Mesodermal cell (in vitro differentiated cells): ENCODE results near the gene ERRFI1.

ENCODE experiments used
- H3K27ac ChIP-seq: 2 replicates; pipeline ENCODE4 v1.7.0; 2013; ENCODE audit warnings: mild to moderate bottlenecking, low read depth, low read length, moderate library complexity; ENCODE audit not compliant: severe bottlenecking
- H3K36me3 ChIP-seq: 2 replicates; pipeline ENCODE4 v1.7.1; 2013; ENCODE audit warnings: mild to moderate bottlenecking, low read length, moderate library complexity; ENCODE audit not compliant: control insufficient read depth, insufficient read depth
- H3K4me1 ChIP-seq: one replicate; pipeline ENCODE4 v1.7.1; 2013; ENCODE audit warnings: mild to moderate bottlenecking, low read length; ENCODE audit not compliant: insufficient read depth, control insufficient read depth, poor library complexity, severe bottlenecking
- H3K4me3 ChIP-seq: 2 replicates; pipeline ENCODE4 v1.7.0; 2013; ENCODE audit warnings: low read length, control low read depth, mild to moderate bottlenecking; ENCODE audit not compliant: insufficient read depth, poor library complexity, severe bottlenecking; ENCODE audit errors: extremely low read depth
- H3K9me3 ChIP-seq: 2 replicates; pipeline ENCODE4 v1.7.1; 2013; ENCODE audit warnings: mild to moderate bottlenecking, low read length, moderate library complexity; ENCODE audit not compliant: control insufficient read depth
- WGBS, 2 experiments: methylation state at CpG; one replicate each; pipeline ENCODE4 v1.1.5; 2013; ENCODE audit warnings: missing lambda C conversion rate in 2 of 2; ENCODE audit not compliant: insufficient coverage in 2 of 2; 5-methylcytosine and 5-hydroxymethylcytosine counted together

ERRFI1 gene

DNA sequence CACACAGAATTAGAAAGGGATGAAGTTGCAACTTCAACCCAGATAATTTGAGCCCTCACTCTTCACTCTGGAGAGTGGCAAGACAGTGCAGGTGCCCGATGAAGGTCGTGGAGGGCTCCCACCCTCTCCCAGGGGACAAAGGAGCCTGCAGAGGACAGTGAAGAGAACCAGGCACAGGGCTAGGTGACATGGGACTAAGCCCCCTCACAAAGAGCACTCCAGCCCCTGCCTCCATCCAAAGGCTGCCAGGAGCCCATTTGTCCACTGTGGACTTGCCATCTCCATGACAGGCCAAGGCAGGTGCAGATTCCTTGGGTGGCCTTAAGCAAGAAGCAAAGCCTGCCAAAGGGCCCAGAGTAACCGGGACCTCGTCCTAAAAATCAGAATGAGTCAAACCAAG is 15.1 kb downstream of the ERRFI1 start:
- H3K36me3 ChIP-seq, result peaks cover 63% of the 10 kb centered on the region
- no peak overlapping the region for H3K27ac ChIP-seq
- 98 to 100% methylated on average over 2 to 4 of the region's 4 CpGs for WGBS, 2 experiments
- peaks cover 22% of the 10 kb centered on the region for H3K4me1 ChIP-seq
- H3K9me3 ChIP-seq, result no peaks in the 10 kb centered on the region
- H3K4me3 ChIP-seq, result no peak overlapping the region

DNA sequence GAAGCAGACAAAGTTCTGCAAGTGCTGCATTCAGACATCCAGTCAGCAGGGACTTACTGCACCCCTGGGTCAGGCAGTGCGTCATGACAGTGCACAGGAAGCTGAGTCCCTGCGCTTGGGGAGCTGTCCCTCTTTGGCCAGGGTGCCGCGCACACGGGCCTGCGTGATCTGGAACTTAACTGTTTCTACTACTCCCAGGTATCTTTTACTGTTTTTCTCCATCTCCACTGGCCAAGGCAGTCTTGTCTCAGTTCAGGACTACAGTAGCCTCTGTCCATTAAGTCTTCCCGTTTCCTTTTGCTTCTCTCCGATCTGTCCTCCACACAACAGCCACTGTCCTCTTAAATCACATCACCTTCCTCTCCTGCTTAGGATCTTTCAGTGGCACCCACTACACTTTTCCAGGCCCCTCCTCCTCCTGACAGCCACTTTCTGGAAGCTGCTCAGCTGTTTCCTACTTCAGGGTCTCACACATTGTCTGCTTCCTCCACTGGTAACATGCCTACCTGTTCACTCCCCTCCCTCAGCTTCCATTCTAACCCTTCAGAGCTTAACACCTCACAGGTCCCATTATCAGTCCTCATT is 15.9 kb downstream of the ERRFI1 start:
- peaks cover 22% of the 10 kb centered on the region for H3K4me1 ChIP-seq

DNA sequence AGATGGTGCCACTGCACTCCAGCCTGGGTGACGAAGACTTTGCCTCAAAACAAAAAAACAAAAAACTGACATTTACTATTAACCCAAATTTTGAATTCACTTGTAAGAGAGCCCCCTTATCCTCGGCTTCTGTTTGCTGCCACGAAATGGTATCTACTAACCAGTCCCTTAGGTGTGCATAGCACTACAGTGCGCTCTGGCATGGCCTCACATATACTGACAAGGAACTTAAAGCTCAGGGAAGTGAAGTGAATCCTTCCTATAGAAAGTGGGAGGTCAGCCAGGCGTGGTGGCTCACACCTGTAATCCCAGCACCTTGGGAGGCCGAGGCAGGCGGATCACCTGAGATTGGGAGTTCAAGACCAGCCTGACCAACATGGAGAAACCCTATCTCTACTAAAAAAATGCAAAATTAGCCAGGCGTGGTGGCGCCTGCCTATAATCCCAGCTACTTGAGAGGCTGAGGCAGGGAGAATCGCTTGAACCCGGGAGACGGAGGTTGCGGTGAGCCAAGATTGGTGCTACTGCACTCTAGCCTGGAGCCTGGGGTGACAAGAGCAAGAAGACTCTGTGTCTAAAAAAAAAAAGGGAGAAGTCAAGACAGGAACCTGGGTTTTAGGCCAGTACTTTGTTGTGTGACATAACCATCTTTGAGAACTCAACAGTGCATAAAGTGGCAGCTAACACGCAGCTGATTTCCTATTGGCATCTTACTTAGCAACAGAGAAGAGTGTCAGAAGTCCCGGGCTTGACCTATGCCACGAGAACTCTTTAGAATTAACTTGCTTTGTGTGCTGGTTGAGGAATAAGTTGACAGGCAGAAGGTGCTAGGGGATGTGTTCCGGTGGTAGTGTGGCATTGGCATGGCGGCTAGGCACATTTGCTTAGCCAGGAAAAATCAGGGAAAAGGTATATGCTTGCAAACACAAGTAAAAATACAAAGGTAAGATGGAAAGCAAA is 16.8 kb downstream of the ERRFI1 start:
- peaks cover 24% of the 10 kb centered on the region for H3K4me1 ChIP-seq
- H3K27ac ChIP-seq, result no peak overlapping the region
- H3K9me3 ChIP-seq, result no peaks in the 10 kb centered on the region
- 91 to 99% methylated on average over 14 to 18 of the region's 18 CpGs for WGBS, 2 experiments
- H3K4me3 ChIP-seq, result no peak overlapping the region
- peaks cover 55% of the 10 kb centered on the region for H3K36me3 ChIP-seq

More for the DNA sequence above, 15.9 kb downstream of the ERRFI1 start:
- Histone ChIP-seq H3K4me3 (no peak overlapping the region), H3K27ac (no peak overlapping the region), H3K9me3 (no peaks in the 10 kb centered on the region), H3K36me3 (peaks cover 61% of the 10 kb centered on the region)
- WGBS, 2 experiments, result 95 to 98% methylated on average over 8 of the region's 8 CpGs

DNA sequence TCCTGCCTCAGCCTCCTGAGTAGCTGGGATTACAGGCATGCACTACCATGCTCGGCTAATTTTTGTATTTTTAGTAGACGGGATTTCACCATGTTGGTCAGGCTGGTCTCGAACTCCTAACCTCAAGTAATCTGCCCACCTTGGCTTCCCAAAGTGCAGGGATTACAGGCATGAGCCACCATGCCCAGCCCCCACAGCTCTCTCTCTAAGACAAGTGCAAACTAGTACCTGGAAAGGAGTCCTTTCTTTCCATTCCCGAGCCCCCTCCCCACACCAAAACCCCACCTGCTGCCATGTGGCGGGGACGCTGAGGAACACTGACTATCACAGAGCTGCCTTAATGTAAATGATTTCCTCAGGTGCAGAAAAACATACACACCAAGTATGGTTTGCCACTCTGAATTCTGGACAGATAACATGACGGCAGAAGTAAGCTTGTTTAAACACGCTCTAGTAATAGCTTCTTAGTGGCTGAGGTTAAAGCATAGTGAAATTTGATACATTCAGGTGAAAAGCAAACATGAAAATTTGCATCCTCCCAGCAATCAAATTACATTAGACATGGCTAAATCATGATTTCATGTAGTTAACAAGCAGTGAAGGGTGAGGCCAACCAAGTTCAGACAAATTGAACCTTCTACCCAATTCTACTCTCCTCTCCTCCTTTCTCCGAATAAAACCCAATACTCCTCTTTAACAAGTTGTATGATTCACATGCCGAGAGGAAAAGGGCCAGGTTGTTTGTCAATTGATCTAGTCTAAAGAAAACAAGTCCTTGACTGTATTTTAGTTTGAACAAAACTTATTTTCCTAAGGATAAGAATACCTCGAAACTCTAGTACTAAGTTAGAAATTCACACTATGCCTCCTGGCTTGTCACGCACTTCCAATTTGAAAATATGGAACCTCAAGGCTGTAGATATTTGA is 19.8 kb downstream of the ERRFI1 start:
- Histone ChIP-seq H3K4me1 (peaks cover 30% of the 10 kb centered on the region), H3K36me3 (peaks cover 30% of the 10 kb centered on the region), H3K4me3 (no peak overlapping the region), H3K27ac (peak overlapping the region; percentile 98), H3K9me3 (no peaks in the 10 kb centered on the region)
- WGBS, 2 experiments, result 92 to 94% methylated on average over 6 of the region's 12 CpGs

GRCh38 chr1:8004803-8005573 is 21.1 kb downstream of the ERRFI1 start:
- H3K4me1 ChIP-seq, result peaks cover 30% of the 10 kb centered on the region
- 72 to 80% methylated on average over 14 to 15 of the region's 17 CpGs for WGBS, 2 experiments
- H3K4me3 ChIP-seq, result no peak overlapping the region

GRCh38 chr1:8004113-8004802 is 21.9 kb downstream of the ERRFI1 start:
- H3K4me1 ChIP-seq, result peaks cover 30% of the 10 kb centered on the region
- H3K27ac ChIP-seq, result peak overlapping the region; percentile 98
- H3K36me3 ChIP-seq, result peaks cover 10% of the 10 kb centered on the region
- no peak overlapping the region for H3K4me3 ChIP-seq
- no peaks in the 10 kb centered on the region for H3K9me3 ChIP-seq
- WGBS, 2 experiments, result 82 to 90% methylated on average over 12 to 15 of the region's 18 CpGs

More at GRCh38 chr1:8004803-8005573, 21.1 kb downstream of the ERRFI1 start:
- Histone ChIP-seq H3K27ac (peak overlapping the region; percentile 98), H3K36me3 (peaks cover 17% of the 10 kb centered on the region), H3K9me3 (no peaks in the 10 kb centered on the region)

- H3K36me3 ChIP-seq, result peaks cover 4% of the 10 kb centered on the region
- no peak overlapping the region for H3K4me3 ChIP-seq
These were observed 22.5 kb downstream of the ERRFI1 start for GRCh38 chr1:8003438-8004112.

DNA sequence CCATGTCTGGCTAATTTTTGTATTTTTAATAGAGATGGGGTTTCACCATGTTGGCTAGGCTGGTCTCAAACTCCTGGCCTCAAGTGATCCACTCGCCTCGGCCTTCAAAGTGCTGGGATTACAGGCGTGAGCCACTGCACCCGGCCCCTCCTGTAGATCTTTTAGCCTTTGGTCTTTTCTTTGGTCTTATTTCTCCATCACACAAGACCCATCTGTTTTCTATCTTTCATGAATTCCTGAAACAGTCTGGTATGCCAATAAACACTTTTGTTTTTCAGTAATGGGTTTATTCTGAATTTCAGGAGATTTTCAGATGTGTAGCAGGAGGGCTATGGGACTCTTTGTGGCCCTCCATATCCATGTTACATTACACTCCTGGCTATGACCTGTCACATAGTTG is 23.2 kb downstream of the ERRFI1 start:
- WGBS, 2 experiments, result 79 to 100% methylated on average over 4 of the region's 4 CpGs
- Histone ChIP-seq H3K4me1 (peaks cover 30% of the 10 kb centered on the region), H3K4me3 (no peak overlapping the region), H3K36me3 (peaks cover 3% of the 10 kb centered on the region), H3K27ac (peak overlapping the region; percentile 10), H3K9me3 (no peaks in the 10 kb centered on the region)

More at GRCh38 chr1:8003438-8004112, 22.5 kb downstream of the ERRFI1 start:
- 92% methylated on average over 2 of the region's 6 CpGs; no CpG with 5 or more reads in 1 of the 2 experiments for WGBS, 2 experiments
- Histone ChIP-seq H3K27ac (peak overlapping the region; percentile 98), H3K4me1 (peaks cover 30% of the 10 kb centered on the region), H3K9me3 (no peaks in the 10 kb centered on the region)

DNA sequence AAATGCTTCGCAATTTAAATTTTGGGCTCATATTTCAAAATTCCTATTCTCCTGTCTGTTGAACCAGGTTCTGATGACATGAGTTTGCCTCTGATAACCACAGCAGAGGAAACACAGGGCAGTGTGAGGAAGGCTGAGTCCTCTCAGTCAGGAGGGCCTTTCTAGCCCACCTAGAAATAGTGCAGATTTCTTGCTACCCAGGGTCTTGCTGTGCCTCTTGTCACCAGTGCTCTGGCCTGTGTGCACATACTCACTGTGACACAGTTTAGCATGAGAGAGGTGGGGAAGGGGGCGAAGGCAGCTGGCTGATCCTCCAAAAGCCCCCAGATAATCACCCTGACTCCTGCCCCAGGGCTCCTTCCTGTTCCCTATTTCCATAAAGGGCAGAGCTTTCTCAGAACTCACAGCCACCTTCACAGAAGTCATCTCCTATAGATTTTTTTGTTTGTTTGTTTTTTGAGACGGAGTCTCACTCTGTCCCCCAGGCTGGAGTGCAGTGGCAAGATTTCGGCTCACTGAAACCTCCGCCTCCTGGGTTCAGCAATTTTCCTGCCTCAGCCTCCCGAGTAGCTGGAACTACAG is 23.7 kb downstream of the ERRFI1 start:
- H3K4me3 ChIP-seq, result no peak overlapping the region
- H3K36me3 ChIP-seq, result peaks cover 3% of the 10 kb centered on the region
- 92 to 100% methylated on average over 4 to 5 of the region's 6 CpGs for WGBS, 2 experiments
- peaks cover 30% of the 10 kb centered on the region for H3K4me1 ChIP-seq
- H3K27ac ChIP-seq, result no peak overlapping the region
- H3K9me3 ChIP-seq, result no peaks in the 10 kb centered on the region
